Occipital lobe (tissue), 3 donors: ENCODE results near the gene H19. TPM values are rescaled to one million over a fixed set of nuclear protein-coding genes. Genes with fewer than 3 reads are reported as not detected.

ENCODE experiments used
- DNase-seq: peaks from one replicate; lab custom pipeline; 2025; lab: John Stamatoyannopoulos, UW
- small RNA-seq: library from RNA; depleted of rRNA; stranded (forward); fragments of <200 nt; gene quantifications from one replicate; pipeline ENCODE3, GENCODE V24; 2014
- total RNA-seq: library from RNA; depleted of rRNA; stranded (reverse); fragments of >200 nt; gene quantifications from one replicate; pipeline ENCODE4 v1.2.3, GENCODE V29; 2014

Gene H19
- total RNA-seq, 1 donor from 2014 or later, result 10.8 TPM

GRCh38 chr11:1947592-1948237 lies 49.9 kb downstream of the H19 start:
- DNase-seq, result no peak

DNA sequence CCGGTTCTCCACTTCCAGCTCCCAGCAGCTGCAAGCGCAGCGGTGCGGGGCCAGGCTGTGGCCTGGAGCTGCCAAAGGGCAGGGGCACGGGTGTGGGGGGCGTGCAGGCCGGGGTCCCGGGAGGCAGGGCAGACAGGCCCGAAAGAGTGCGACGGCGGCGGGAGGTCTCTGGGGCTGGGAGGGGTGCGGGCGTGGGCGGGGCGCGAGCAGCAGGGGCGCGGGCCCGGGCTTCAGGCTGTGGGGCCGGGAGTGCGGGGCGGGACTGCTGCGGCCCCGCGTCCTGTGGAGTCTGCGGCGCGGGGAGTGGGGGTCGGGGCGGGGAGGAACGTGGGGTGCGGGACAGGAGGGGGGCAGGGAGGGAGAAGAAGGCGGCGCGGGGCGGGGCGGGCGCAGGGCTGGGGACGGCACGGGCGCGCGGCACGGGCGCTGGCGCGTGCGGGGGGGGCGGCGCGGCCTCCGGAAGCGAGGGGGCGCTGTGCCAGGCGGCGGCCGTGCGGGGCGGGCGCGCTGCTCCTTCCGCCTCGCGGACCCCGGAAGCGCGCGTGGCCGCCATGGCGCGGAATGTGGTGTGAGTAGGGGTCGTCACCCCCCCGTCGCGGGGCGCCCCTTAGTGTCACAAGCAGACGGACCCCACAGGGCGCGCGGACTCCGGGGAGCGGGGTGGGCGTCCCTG lies 50.7 kb downstream of the H19 start, which contains the start of gene MRPL23:
Gene MRPL23 (plus strand): TSS at position 521 of the 673 bp plus-strand sequence. CDS start 31 bp downstream, at position 552.
- DNase-seq, result no peak

Small RNA genes lying within 50 kb of the gene (small RNA-seq; reads per million reads assigned to genes)
- gene RF01972, result not detected
- not detected for gene RF01973

Other genes with a start within 250 kb of the H19 start
- gene IFITM10, start 247.2 kb downstream of the H19 start, total RNA-seq, result 0.31 TPM
- 35.9 TPM for gene CTSD, start 233.9 kb downstream of the H19 start, total RNA-seq
- not detected for gene SYT8, start 162.9 kb downstream of the H19 start, total RNA-seq
- gene TNNI2, start 158.9 kb downstream of the H19 start, total RNA-seq, result 0.62 TPM
- 0.47 TPM for gene LSP1, start 144.8 kb downstream of the H19 start, total RNA-seq
- gene PRR33, start 105.9 kb downstream of the H19 start, total RNA-seq, result not detected
- 2.0 TPM for gene TNNT3, start 78.1 kb downstream of the H19 start, total RNA-seq
- gene MRPL23, start 50.5 kb downstream of the H19 start, total RNA-seq, result 20.1 TPM
- 25.6 TPM for gene IGF2, start 141.5 kb upstream of the H19 start, total RNA-seq
- not detected for gene INS, start 163.4 kb upstream of the H19 start, total RNA-seq
- not detected for gene TH, start 174.0 kb upstream of the H19 start, total RNA-seq